Loucy (cell line): ENCODE data around the gene MRTFB.

ENCODE experiments used
- EZH2phosphoT487 ChIP-seq: fragments of 200-600 bp; IDR thresholded peaks from 2 replicates; pipeline ENCODE4 v1.6.1; 2018; ENCODE audit warnings: antibody characterized with exemption, mild to moderate bottlenecking, moderate library complexity, borderline replicate concordance
- TF ChIP-seq, protein P1 (sequence below): fragments of 200-600 bp; sonication (generic); conservative IDR thresholded peaks from 2 replicates; pipeline ENCODE4 v1.5.1; 2014; ENCODE audit warnings: mild to moderate bottlenecking, antibody characterized with exemption, low read length

DNA sequence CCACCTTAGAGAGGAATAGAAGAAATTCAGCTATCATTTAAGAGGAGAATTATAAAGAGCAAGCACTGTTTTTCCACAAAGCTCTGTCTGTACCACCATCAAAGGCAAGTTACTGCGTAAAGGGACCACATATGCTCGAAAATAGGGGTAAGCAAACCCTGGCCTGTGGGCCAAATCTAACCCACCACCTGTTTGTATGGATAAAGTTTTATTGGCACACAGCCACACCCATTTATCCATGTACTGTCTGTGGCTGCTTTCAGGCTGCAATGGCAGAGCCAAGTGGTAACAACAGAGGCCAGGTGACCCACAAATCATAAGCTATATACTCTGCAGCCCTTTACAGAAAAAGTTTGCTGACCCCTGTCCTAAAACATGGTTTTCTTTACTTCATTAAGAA, 180.3 kb downstream of the MRTFB start:
- no peak for TF ChIP-seq EZH2phosphoT487
- TF ChIP-seq, protein P1, sequence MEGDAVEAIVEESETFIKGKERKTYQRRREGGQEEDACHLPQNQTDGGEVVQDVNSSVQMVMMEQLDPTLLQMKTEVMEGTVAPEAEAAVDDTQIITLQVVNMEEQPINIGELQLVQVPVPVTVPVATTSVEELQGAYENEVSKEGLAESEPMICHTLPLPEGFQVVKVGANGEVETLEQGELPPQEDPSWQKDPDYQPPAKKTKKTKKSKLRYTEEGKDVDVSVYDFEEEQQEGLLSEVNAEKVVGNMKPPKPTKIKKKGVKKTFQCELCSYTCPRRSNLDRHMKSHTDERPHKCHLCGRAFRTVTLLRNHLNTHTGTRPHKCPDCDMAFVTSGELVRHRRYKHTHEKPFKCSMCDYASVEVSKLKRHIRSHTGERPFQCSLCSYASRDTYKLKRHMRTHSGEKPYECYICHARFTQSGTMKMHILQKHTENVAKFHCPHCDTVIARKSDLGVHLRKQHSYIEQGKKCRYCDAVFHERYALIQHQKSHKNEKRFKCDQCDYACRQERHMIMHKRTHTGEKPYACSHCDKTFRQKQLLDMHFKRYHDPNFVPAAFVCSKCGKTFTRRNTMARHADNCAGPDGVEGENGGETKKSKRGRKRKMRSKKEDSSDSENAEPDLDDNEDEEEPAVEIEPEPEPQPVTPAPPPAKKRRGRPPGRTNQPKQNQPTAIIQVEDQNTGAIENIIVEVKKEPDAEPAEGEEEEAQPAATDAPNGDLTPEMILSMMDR = no peak
